Cardiac muscle cell (in vitro differentiated cells and primary cell): ENCODE measurements around the gene RNF187. TPM values are rescaled to one million over a fixed set of nuclear protein-coding genes. Genes with fewer than 3 reads are reported as not detected.
"Not testable (repeated sequence)": the region's sequence is repeated elsewhere in the genome, so short reads cannot be mapped to it uniquely, and the experiment has no call there.

ENCODE experiments used
- DNase-seq, 2 donors: peaks; one replicate each; pipeline versions ENCODE4 v3.0.0 to v3.0.0-alpha.2; 2010 to 2017; ENCODE audit warnings: low read depth in 1 of 2, low spot score in 1 of 2
- H3K27ac ChIP-seq: fragments of 200-600 bp; sonication (generic); 2 replicates; pipeline ENCODE4 v1.5.1; 2016
- H3K27me3 ChIP-seq: fragments of 200-600 bp; sonication (generic); 2 replicates; pipeline ENCODE4 v1.6.0; 2016; ENCODE audit warnings: control low read depth
- H3K36me3 ChIP-seq: fragments of 200-600 bp; sonication (generic); 2 replicates; pipeline ENCODE4 v1.5.1; 2016; ENCODE audit warnings: control low read depth
- H3K4me1 ChIP-seq: fragments of 200-600 bp; sonication (generic); 2 replicates; pipeline ENCODE4 v1.8.1; 2017; ENCODE audit warnings: low read depth, mild to moderate bottlenecking, mixed run types
- H3K4me3 ChIP-seq: fragments of 200-600 bp; sonication (generic); 2 replicates; pipeline ENCODE4 v1.5.1; 2016; ENCODE audit warnings: mild to moderate bottlenecking
- H3K9me3 ChIP-seq: fragments of 200-600 bp; sonication (generic); 2 replicates; pipeline ENCODE4 v1.5.1; 2017; ENCODE audit warnings: low read depth, mild to moderate bottlenecking, control low read depth
- polyA plus RNA-seq: library from polyadenylated mRNA; unstranded; fragments of >200 nt; fragmentation: Nextera tagmentation; extraction: Ambion mirVana; gene quantifications from 2 replicates; pipeline ENCODE4 v1.2.1, GENCODE V29; 2016
- total RNA-seq: library from RNA; depleted of rRNA; stranded (reverse); fragments of >200 nt; gene quantifications from 2 replicates; pipeline ENCODE4 v1.2.3, GENCODE V29; 2016
- TF ChIP-seq, protein P1 (sequence below): IDR thresholded peaks from 2 replicates; pipeline ENCODE4 v1.5.1; 2012; ENCODE audit warnings: low read depth, mild to moderate bottlenecking, low read length

The RNF187 gene
- total and polyA plus RNA-seq, 2 experiments from 2014 or later: 86.5 to 213 TPM

DNA sequence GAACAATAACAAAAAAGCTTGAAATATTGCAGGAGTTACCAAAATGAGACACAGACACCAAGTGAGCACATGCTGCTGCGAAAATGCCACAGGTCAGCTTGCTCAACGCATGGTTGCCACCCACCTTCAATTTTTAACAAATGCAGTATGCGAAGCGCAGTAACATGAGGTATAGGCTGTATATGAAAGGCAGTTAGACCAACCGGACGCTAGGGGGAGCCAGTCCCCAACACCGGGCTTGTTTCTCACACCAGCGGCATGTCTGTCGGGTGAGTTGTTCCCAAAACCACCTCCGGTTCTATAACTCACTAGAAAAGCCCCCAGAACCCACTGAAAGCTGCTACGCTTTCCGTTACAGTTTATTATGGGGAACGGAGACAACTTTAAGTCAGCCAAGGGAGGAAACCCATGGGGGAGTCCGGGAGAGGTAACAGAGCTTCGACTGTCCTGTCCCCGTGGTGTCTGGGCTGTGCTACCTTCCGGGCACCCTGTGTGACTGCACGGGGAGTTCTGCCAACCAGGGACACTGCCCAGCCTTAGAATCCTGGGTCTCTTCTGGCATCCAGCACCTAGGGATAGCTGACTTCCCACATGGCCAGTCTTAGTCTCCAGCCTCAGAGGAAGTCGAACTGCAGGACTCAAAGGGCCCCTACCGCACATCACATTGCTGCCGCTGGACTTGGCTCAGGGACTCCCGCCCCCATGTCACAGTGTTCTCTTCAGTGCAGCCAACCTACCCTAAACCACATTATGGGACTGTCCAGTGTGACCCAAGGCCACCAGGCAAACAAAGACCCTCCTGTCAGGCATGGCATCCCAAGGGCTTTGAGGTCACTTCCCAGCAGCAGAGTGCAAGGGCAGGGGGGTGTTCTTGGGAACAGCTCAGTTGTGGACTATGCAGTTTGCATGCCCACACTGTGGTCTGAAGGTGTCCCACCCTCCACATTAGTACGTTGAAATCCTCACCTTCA, 14.0 kb downstream of the RNF187 start:
- Histone ChIP-seq H3K9me3 (no peaks in the 10 kb centered on the region), H3K27me3 (peaks cover 7% of the 10 kb centered on the region), H3K27ac (no peak overlapping the region), H3K4me3 (no peak overlapping the region), H3K4me1 (no peaks in the 10 kb centered on the region), H3K36me3 (no peaks in the 10 kb centered on the region)
- DNase-seq: peak; percentile 83 to 92
- TF ChIP-seq, protein P1, sequence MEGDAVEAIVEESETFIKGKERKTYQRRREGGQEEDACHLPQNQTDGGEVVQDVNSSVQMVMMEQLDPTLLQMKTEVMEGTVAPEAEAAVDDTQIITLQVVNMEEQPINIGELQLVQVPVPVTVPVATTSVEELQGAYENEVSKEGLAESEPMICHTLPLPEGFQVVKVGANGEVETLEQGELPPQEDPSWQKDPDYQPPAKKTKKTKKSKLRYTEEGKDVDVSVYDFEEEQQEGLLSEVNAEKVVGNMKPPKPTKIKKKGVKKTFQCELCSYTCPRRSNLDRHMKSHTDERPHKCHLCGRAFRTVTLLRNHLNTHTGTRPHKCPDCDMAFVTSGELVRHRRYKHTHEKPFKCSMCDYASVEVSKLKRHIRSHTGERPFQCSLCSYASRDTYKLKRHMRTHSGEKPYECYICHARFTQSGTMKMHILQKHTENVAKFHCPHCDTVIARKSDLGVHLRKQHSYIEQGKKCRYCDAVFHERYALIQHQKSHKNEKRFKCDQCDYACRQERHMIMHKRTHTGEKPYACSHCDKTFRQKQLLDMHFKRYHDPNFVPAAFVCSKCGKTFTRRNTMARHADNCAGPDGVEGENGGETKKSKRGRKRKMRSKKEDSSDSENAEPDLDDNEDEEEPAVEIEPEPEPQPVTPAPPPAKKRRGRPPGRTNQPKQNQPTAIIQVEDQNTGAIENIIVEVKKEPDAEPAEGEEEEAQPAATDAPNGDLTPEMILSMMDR: peak; percentile 98

DNA sequence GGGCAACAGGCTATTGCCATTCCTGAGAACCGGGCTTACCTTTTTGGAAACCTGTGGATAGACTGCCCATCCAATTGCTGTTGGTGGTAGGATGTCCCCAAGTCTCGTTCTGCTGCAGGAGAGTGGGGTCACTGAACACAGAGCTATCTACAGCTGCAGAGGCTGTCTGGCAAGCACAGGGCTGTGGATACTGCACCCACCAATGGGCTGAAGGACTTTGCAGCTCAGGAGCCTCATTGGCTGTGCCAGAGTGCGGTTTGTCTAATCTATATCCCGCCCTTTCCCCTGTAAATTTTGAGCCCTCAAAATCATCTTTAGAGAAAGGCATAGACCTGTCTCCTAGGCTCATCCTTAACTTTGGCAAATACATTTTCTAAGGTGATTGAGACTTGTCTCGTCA, 15.3 kb downstream of the RNF187 start:
- Histone ChIP-seq H3K9me3 (no peaks in the 10 kb centered on the region), H3K4me1 (no peaks in the 10 kb centered on the region), H3K36me3 (no peaks in the 10 kb centered on the region), H3K4me3 (no peak overlapping the region), H3K27me3 (peaks cover 7% of the 10 kb centered on the region), H3K27ac (no peak overlapping the region)
- no peak for DNase-seq
- TF ChIP-seq, protein P1: no peak

DNA sequence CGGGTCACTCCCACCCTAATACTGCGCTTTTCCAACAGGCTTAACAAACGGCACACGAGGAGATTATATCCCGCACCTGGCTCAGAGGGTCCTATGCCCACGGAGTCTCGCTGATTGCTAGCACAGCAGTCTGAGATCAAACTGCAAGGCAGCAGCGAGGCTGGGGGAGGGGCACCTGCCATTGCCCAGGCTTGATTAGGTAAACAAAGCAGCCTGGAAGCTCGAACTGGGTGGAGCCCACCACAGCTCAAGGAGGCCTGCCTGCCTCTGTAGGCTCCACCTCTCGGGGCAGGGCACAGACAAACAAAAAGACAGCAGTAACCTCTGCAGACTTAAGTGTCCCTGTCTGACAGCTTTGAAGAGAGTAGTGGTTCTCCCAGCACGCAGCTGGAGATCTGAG, 18.8 kb downstream of the RNF187 start:
- not testable (repeated sequence) for H3K4me3 ChIP-seq, DNase-seq
- peaks cover 18% of the 10 kb centered on the region for H3K27me3 ChIP-seq

DNA sequence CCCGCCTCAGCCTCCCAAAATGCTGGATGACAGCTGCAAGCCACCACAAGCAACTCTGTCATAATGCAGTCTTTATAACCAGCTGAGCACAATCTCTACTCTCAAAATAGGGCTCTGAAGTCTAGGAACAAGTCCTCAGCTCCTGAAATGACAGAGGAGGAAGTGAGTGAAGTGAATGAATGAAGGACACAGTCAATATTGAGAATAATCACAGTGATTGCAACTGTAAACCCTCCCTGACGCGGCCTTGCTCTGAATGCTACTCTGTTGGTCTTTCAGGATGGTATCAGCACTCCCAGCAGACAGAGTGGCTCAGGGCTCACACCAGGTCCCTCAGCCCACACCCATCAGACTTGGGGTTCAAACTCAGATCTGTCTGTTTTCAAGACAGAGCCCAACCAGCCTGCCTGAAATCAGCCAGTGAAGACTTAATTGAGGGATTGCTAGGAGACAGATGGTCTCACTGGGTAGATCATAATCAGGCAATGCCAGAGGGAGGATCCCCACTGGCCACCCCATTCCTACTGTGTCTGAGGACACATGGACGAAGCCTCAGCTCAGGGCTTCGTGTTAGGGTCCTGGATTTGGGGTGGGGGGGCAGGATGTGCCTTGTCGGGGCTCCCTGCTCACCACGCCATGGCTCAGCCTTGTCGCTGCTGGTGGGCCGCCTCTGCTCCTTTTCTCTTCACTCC, 20.9 kb downstream of the RNF187 start:
- H3K9me3 ChIP-seq: no peaks in the 10 kb centered on the region
- H3K4me1 ChIP-seq: no peaks in the 10 kb centered on the region
- no peak overlapping the region for H3K4me3 ChIP-seq
- TF ChIP-seq, protein P1: no peak
- peaks cover 28% of the 10 kb centered on the region for H3K27me3 ChIP-seq
- H3K27ac ChIP-seq: no peak overlapping the region
- no peak for DNase-seq
- no peaks in the 10 kb centered on the region for H3K36me3 ChIP-seq

More for the DNA sequence above, 18.8 kb downstream of the RNF187 start:
- not testable (repeated sequence) for H3K4me1 ChIP-seq, H3K9me3 ChIP-seq, H3K27ac ChIP-seq, H3K36me3 ChIP-seq

DNA sequence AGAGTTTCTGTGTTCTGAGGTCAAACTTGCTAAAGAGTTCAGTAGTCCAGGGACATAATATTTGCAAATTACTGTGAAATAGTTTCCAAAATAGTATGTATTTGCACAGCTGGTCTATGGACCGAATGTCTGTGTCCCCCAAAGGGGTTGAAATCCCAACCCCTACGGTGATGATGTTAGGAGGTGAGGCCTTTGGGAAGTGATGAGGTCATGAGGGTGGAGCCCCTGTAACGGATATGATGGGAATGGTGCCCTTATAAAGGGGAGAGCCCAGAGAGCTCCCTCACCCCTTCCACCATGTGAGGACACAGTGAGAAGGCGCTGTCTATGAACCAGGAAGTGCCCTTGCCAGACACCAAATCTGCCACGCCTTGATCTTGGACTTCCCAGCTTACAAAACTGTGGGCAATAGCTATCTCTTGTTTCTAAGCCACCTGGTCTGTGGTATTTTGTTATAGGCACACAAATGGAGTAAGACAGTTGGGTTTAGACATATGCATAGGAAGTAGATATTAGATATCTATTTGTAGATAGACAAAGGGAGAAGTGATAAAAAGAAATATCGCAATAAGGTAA, 21.7 kb downstream of the RNF187 start:
- peaks cover 33% of the 10 kb centered on the region for H3K27me3 ChIP-seq
- no peaks in the 10 kb centered on the region for H3K36me3 ChIP-seq
- no peaks in the 10 kb centered on the region for H3K4me1 ChIP-seq
- H3K27ac ChIP-seq: no peak overlapping the region
- TF ChIP-seq, protein P1: no peak
- no peak overlapping the region for H3K4me3 ChIP-seq
- DNase-seq: no peak
- H3K9me3 ChIP-seq: no peaks in the 10 kb centered on the region
